SH-SY5Y (cell line): Measurements from ENCODE around the gene CA5A.

Source experiments
- GATA2 ChIP-seq: IDR thresholded peaks from 2 replicates; pipeline ENCODE4 v1.6.1; 2011; ENCODE audit warnings: mild to moderate bottlenecking, low read depth, low read length
- GATA3 ChIP-seq: IDR thresholded peaks from 2 replicates; pipeline ENCODE4 v1.6.1; 2011; ENCODE audit warnings: low read depth, mild to moderate bottlenecking, low read length, moderate library complexity

Gene CA5A

DNA sequence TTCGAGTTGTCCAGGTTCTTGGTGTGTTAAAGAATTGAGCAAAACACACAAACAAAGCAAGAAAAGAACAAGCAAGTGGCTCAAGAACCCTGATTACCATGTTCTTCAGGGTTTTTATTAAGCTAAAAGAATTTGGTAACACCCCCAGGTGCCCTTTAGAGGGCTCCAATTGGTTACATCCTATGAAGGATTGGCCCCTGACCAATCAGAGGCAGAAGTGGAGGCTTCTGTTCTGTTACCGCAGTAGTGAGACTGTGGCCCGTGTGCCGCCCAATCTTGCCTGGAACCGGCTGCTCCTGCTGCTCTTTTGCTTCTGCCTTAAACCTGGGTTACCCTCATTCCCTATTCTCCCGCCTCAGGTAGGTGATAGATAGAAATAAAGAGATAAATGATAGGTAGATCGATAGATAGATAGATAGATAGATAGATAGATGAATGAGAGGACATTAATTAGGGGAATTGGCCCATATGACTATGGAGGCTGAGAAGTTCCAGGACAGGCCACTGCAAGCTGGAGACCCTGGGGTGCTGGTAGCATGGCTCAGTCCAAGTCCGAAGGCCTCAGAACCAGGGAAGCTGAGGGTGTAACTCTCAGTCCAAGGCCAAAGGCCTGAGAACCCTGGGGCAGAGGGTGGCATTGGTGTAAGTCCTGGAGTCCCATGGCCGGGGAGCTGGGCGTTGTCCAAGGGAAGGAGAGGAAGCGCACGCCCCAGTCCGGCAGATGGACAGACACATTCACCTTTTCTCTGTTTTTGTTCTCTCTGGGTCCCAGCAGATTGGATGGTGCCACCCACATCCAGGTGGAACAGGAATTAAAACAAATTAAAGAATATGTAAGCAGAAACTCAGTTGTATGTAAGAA lies 3.5 kb upstream of the CA5A start:
- TF ChIP-seq GATA3: no peak
- TF ChIP-seq GATA2: no peak

DNA sequence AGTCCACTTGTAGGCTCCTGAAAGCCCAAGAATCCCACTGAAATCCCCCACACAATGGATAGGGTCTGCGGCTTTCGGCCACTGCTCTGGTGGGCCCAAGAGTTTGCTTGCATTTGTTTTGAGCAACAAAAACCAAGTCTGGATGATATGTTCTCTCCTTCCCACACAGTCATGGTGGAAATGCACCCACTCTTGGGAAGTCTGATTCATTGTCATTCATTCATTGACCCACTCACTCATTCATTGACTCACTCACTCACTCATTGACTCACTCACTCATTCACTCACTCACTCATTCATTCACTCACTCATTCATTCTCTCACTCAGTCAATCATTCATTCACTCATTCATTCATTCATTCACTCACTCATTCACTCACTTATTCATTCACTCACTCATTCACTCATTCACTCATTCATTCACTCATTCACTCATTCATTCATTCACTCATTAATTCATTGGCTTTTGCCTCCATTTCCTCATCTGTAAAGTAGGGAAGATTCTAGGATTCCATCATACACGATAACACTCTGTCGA lies 2.2 kb upstream of the CA5A start:
- no peak for TF ChIP-seq GATA3
- no peak for TF ChIP-seq GATA2

DNA sequence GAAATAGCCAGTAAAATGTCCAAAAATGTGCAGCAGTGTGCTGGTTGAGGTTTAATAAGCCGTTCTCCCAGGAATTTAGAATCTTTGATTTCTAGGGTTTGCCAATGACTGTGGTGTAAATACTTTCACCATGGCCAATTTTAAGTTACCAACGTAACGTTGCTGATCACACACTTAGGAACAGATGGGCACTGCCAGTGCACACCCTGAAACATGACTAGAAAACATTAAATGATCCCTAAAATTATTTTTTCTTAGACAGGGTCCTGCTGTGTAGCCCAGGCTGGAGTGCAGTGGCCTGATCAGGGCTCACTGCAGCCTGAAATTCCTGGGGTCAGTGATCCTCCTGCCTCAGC lies 3.2 kb downstream of the CA5A start:
- TF ChIP-seq GATA3 (no peak), GATA2 (no peak)

DNA sequence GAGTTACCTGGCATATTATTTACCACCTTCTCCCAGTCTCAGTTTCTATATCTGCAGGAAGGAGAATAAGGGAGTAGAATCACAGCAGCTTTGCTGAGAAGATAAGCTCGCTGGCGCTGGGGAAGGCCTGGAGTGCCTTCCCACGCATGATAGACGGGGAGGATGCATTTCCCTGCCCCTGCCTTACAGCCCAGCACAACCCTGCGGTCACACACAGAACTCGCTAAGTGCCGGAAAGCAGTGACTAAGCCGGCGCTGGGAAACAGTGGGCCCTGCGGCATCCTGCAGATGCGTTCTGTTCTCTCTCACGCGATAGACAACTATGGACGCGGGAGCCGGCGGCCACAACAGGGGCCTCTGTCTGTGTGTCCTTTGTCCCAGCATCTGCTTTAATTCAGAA lies 4.8 kb downstream of the CA5A start:
- TF ChIP-seq GATA2: no peak
- no peak for TF ChIP-seq GATA3

DNA sequence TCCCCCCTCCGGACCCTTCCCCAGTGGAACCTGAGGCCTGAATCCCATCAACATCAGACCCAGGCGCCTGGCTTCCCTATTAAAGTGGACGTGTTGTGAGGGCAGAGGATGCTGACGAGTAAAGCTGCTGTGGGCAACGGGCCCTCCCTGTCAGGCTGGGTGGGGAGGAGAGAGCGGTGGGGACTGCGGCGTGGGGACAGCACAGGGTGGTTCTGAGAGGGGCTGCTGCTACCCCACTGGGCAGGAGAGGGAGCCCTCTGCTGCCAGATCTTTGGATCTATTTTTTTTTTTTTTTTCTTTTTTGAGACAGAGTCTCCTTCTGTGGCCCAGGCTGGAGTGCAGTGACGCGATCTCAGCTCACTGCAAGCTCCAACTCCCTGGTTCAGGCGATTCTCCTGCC lies 5.9 kb downstream of the CA5A start:
- TF ChIP-seq GATA2: no peak
- no peak for TF ChIP-seq GATA3

DNA sequence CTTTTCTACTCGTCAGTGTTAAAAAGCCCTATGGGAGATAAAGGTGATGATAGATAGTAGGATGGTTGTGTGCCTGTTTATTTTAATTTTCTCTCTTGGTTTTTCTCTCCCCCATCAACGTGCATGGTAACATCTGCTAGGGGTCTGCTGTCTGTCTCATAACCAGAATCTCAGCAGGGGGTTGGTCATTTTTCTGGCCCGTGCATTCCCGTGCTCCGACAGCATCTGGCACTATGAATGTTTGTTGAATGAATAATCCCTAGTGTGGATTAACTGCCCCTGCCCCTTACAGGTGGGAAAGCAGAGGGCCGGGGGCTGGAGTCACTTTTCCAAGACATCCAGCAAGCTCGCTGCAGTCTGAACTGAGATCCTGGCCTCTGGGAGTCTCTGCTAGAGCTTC lies 6.3 kb downstream of the CA5A start:
- TF ChIP-seq GATA3: no peak
- no peak for TF ChIP-seq GATA2

DNA sequence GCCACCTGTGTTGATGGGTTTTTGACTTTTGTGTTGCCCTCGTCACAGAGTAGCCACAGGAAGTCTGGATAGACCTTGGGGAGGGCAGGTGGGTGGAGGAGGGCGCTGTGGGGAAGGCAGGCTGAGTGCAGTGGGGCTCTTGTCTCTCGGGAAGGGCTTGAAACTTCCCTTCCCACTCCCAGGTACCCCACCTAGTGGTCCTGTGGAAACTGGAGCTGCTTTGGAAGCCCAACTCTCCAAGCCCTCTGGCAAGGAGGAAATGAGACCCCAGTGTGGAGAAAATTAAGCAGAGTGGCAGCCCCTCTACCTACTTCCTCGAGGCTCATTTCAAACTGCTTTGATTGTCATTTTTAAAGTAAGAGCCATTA lies 9.2 kb downstream of the CA5A start:
- TF ChIP-seq GATA3: no peak
- no peak for TF ChIP-seq GATA2

DNA sequence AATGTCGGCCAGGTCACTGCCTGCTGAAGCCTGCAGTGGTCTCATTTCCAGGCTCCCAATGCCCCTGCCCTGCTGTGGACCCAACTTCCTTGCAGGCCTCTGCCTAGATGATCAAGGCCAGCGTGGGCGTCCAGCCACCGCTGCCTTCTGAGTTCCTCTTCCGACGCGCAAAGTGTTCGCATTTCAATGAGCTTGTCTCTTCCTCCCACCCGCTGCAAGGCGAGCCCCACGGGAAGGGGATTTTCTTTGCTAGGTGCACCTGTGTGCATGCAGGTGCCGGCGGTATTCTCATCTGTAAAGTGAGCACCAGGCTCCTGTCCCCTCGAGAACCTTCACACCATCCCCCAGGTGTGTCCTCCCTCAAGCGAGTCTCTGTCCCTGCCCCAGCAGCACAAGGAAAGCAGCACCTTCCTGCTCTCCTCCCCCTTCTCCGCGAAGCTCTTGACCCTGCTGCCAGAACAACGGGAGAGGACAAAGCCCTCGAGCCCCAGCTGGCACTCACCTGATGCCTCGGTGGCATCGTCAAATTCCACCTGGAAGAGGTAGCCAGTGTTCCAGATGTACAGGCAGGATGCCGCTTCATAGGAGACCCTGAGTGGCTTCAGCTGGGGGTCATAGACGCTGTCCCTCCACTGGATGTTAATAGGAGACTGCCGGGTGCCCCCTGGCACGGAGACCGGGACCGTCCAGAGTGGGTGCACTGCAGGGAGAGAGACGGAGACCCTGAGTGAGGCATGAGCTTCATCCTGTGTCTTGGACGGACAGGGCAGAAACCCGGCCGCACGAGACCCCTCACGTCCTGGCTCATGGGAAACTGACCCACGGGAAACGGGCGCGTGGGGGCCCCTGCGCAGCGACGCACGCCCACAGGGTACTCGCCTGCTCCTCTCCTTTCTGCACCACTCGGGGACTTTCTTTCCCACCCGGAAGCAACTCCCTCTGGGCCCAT lies 9.8 kb downstream of the CA5A start:
- no peak for TF ChIP-seq GATA2
- no peak for TF ChIP-seq GATA3

DNA sequence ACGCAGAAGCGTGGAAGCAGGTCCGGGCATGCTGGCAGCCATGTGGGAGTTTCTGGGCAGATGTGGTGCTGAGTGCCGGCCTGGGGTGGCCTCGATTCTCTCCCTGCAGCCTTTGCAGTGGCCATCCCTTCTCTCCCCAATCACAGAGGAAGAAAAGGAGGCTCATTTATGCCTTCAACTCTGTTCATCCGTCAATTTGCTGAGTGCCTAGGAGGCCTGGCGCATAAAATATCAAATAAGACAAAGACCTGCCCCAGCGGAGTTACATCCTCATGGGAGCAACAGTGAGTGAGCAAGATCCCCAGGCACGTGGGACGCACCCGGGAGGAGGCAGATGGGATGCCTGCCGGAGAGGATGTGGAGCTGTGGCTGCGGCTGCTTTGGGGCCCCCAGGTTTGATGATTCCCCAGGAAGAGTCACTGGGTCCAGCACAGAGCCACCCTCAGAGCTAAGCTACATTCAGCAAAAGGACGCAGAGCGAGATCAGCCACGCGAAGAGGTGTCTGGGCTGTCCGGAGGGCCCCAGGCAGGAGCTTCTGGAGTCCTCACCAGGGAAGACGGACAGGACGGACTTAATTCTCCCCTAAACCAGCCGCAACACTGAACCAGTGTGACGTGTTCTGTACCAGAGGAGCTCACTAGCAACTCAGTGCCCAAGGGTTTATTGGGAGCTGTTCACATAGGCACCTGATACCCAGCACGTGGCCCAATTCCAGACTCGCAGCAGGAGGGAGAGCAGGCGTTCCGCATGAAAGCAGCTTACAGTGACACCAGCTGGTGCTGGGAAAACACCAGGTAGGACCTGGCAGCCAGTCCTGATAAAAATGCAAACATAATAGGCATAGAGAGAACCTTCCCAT lies 11.3 kb downstream of the CA5A start:
- TF ChIP-seq GATA3 (no peak), GATA2 (no peak)

DNA sequence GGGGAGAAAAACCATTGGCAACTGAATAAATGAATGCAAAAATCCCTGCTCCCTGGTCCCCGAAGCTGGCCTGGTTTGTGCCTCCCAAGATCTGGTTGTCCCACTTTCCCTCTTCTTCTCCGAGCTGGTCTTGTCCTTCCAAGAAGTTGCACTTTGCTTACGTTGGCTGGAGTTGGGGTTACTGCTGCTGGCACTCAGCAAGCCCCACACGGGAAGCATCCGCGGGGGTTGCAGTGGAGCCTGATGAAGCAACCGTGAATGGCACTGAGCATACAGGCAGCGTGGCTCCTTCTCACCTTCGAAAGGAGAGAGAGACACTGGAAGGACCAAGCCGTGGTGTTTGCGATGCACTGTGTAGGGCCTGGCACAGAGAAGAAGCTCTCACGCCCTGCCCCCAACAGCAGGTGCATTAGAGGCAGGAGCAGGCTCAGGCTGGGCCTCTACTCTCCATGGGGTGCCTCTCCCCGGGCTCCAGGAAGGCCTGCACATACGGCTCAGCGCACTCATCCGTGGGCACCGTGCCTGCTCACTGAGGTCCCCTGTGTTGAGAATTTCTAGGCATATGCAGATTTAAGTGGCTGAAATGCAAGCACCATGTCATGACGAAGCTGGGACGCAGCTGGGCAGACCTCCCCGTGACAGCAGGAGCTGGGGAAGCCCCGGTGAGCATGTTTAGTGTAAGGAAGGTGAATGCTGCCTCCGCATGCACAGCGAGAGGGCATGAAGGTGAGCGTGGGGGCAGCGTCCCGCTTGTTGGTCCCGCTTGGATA lies 12.1 kb downstream of the CA5A start:
- TF ChIP-seq GATA3 (no peak), GATA2 (no peak)

DNA sequence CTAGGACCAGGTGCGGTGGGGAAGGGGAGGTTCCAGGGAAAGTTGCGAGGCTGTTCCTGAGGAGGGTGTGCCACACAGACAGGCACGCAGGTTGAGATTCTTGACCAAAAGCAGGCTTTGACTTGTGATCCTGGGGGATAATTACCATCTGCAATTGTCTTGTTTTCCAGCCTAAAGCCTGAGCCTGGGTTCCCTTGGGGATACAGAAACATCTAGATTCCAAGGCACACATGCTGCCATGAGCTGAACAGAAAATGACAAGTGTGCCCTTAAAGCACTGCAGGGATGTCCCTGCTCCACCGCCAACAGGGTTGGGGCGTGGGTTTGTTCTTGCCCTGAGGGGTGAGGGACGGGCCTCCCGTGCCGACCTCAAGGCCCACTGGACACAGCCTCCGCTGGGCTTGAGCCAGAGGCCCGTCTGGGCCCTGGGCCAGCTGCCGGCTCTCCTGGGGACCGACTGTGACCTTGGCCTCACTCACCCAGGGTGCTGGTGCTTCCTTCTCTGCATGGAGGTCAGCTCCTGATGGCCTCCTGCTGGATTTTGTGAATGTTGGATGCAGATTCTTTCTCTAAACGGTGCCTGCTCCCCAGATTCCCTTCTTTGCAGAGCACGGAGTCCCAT lies 14.0 kb downstream of the CA5A start:
- TF ChIP-seq GATA3 (no peak), GATA2 (no peak)

DNA sequence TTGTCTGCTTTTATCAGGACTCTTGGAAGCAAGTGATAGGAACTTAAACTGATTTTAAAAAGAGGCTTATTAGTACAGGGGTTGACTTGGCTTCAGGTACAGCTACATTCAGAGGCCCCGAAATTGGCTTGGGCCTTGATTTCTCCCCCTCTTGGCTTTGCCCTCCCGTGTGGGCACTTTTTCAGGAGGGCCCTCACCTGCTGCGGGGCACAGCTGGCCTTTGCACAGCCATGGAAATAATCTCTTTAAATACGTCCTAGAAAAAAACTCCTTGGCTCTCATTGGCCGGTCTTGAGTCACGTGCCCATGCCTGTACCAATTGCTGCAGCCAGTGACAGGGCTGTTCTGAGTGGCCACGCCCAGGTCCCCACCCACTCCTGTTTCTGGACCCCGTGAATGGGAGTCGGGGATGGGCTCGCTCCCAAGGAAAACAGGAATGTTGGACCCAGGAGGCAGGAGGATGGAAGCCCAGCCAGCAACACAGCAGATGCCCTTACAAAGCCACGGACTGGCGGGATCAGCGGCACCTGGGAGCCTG lies 15.0 kb downstream of the CA5A start:
- TF ChIP-seq GATA3 (no peak), GATA2 (no peak)

DNA sequence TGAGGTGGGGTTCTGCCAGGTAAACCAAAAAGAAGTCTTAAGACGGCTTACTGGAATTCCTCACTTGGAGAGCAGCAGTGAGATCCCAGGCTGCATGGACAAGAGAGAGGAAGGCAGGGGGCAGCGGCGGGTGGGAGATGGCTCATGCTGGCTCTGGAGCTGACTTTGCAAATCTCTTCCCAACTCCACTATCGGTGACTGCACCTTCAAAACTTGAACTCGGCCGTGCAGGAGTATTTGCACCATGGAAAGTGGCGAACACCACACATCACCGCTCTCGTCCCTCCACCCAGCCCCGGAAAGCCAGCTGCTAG lies 16.7 kb downstream of the CA5A start:
- TF ChIP-seq GATA2 (no peak), GATA3 (no peak)
